GM19455 (cell line): ENCODE data around the gene POC5.
"Not testable (repeated sequence)": the region's sequence is repeated elsewhere in the genome, so short reads cannot be mapped to it uniquely, and the experiment has no call there.

Experiments
- ATAC-seq: cut with Tn5 transposase; IDR thresholded peaks from one replicate; pipeline ENCODE4 v1.9.1; 2021; ENCODE audit not compliant: unreplicated experiment

The POC5 gene

GRCh38 chr5:75707911-75708509 lies 9.2 kb downstream of the POC5 start:
- no peak for ATAC-seq

GRCh38 chr5:75706775-75707174 lies 10.5 kb downstream of the POC5 start:
- ATAC-seq, result no peak

GRCh38 chr5:75706016-75706415 lies 11.2 kb downstream of the POC5 start:
- ATAC-seq, result no peak

- no peak for ATAC-seq
Measured at GRCh38 chr5:75701856-75702255, 15.4 kb downstream of the POC5 start.

- not testable (repeated sequence) for ATAC-seq
Measured at GRCh38 chr5:75695472-75696351, 21.5 kb downstream of the POC5 start.

- ATAC-seq, result no peak
Measured at GRCh38 chr5:75694781-75695180, 22.5 kb downstream of the POC5 start.

- ATAC-seq, result no peak
Measured at GRCh38 chr5:75690669-75691068, 26.6 kb downstream of the POC5 start.

GRCh38 chr5:75686480-75686879 lies 30.8 kb downstream of the POC5 start:
- no peak for ATAC-seq

GRCh38 chr5:75685141-75685540 lies 32.1 kb downstream of the POC5 start:
- ATAC-seq, result no peak

GRCh38 chr5:75681125-75681830 lies 36.0 kb downstream of the POC5 start:
- ATAC-seq, result no peak

- no peak for ATAC-seq
Measured at GRCh38 chr5:75678155-75678554, 39.1 kb downstream of the POC5 start.

GRCh38 chr5:75677607-75678006 lies 39.6 kb downstream of the POC5 start:
- no peak for ATAC-seq

- no peak for ATAC-seq
Measured at GRCh38 chr5:75675783-75676182, 41.5 kb downstream of the POC5 start.

GRCh38 chr5:75672616-75673015 lies 44.6 kb downstream of the POC5 start:
- ATAC-seq, result no peak

- ATAC-seq, result no peak
Measured at GRCh38 chr5:75671506-75671905, 45.7 kb downstream of the POC5 start.

GRCh38 chr5:75670577-75670976 lies 46.7 kb downstream of the POC5 start:
- ATAC-seq, result no peak

GRCh38 chr5:75668977-75669689 lies 48.1 kb downstream of the POC5 start:
- ATAC-seq, result peak; percentile 85

GRCh38 chr5:75668445-75668844 lies 48.8 kb downstream of the POC5 start:
- ATAC-seq, result peak; percentile 17

GRCh38 chr5:75667586-75667985 lies 49.7 kb downstream of the POC5 start:
- ATAC-seq, result no peak

- no peak for ATAC-seq
Measured at GRCh38 chr5:75666801-75667200, 50.4 kb downstream of the POC5 start.

- no peak for ATAC-seq
Measured at GRCh38 chr5:75664979-75665378, 52.3 kb downstream of the POC5 start.
